Fibroblast of lung (primary cell): ENCODE measurements around the gene ADGRB3.

Experiments used
- EZH2 ChIP-seq: IDR thresholded peaks from 2 replicates; pipeline ENCODE4 v1.5.1; 2012; ENCODE audit warnings: low read length, control low read depth, mild to moderate bottlenecking; ENCODE audit errors: missing control alignments
- TF ChIP-seq, protein P1 (sequence below), 2 donors: IDR thresholded peaks in 1 of 2; conservative IDR thresholded peaks in 1 of 2; 1 replicate in 1 of 2; 2 replicates in 1 of 2; pipeline ENCODE4 v1.5.1; 2011 to 2012; ENCODE audit warnings: low read length in 2 of 2, control low read depth in 1 of 2, inconsistent platforms in 1 of 2, low read depth in 1 of 2, mild to moderate bottlenecking in 1 of 2

DNA sequence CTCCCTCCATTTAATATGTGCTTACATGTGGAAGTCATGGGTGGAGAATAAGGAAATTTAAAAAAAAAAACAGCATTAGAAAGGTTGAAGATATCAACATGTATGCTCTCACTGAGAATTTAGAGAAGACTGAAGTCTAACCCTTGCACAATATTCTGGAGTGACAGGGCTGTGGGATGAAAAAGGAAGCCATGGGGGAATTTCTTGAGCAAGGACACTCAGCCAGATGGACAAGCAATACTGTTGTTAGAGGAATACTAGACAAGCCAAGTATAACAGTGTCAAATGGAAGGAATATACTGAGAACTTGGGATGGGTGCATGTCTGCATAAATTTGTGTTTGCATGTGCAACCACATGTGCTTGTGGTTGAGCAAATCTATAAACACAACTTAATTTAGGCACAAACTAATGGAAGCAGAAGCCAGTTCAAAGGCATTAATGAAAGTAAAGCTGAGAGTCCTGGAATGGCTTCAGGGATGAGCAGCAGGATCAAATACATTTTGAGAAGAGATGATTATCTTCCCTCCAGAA, 119.7 kb downstream of the ADGRB3 start:
- TF ChIP-seq, protein P1, sequence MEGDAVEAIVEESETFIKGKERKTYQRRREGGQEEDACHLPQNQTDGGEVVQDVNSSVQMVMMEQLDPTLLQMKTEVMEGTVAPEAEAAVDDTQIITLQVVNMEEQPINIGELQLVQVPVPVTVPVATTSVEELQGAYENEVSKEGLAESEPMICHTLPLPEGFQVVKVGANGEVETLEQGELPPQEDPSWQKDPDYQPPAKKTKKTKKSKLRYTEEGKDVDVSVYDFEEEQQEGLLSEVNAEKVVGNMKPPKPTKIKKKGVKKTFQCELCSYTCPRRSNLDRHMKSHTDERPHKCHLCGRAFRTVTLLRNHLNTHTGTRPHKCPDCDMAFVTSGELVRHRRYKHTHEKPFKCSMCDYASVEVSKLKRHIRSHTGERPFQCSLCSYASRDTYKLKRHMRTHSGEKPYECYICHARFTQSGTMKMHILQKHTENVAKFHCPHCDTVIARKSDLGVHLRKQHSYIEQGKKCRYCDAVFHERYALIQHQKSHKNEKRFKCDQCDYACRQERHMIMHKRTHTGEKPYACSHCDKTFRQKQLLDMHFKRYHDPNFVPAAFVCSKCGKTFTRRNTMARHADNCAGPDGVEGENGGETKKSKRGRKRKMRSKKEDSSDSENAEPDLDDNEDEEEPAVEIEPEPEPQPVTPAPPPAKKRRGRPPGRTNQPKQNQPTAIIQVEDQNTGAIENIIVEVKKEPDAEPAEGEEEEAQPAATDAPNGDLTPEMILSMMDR (conservative IDR thresholded peaks at IDR 0.05 in 1 of 2, IDR thresholded peaks at IDR 0.05 in 1 of 2; ENCODE audit: low read depth in 1 of 2, low read length in 2 of 2): no peak
- TF ChIP-seq EZH2: no peak
